SK-N-SH (cell line): Measurements from ENCODE around the gene SLC16A10.

Source experiments
- CTCF ChIP-seq: fragments of 200-600 bp; sonication (generic); IDR thresholded peaks from 2 replicates; pipeline ENCODE4 v1.6.1; 2017; ENCODE audit warnings: antibody characterized with exemption, mild to moderate bottlenecking, moderate library complexity
- EP300 ChIP-seq, 2 experiments: IDR thresholded peaks; 2 replicates each; pipeline versions ENCODE4 v1.4.0 to v1.6.1; 2012; ENCODE audit warnings: borderline replicate concordance in 1 of 2, low read depth in 1 of 2, low read length in 1 of 2
- FOXJ3 ChIP-seq: sonication (generic); formaldehyde crosslinking; IDR thresholded peaks from 2 replicates; pipeline ENCODE4 v1.5.1; 2020; ENCODE audit warnings: mild to moderate bottlenecking, missing genetic modification reagents
- MAX ChIP-seq: IDR thresholded peaks from 2 replicates; pipeline ENCODE4 v1.4.0; 2012; ENCODE audit warnings: low read depth
- RAD21 ChIP-seq: IDR thresholded peaks from 2 replicates; pipeline ENCODE4 v1.6.1; 2012; ENCODE audit warnings: mild to moderate bottlenecking, low read length
- TAF1 ChIP-seq: IDR thresholded peaks from 2 replicates; pipeline ENCODE4 v1.6.1; 2012; ENCODE audit warnings: low read depth, mild to moderate bottlenecking, low read length, moderate library complexity, borderline replicate concordance
- TCF12 ChIP-seq: IDR thresholded peaks from 2 replicates; pipeline ENCODE4 v1.4.0; 2012
- USF1 ChIP-seq: IDR thresholded peaks from 2 replicates; pipeline ENCODE4 v1.4.0; 2012; ENCODE audit warnings: low read depth, borderline replicate concordance

- TF ChIP-seq TAF1 (no peak), CTCF (no peak), USF1 (no peak), TCF12 (no peak), EP300 (IDR thresholded peaks at IDR 0.05; ENCODE audit: borderline replicate concordance in 1 of 2, low read depth in 1 of 2, low read length in 1 of 2) (no peak), RAD21 (no peak), FOXJ3 (CRISPR knock-in tag) (no peak), MAX (no peak)
These were observed 120.0 kb downstream of the SLC16A10 start for GRCh38 chr6:111207141-111207858.
